Liver (tissue), 3 donors: ENCODE data around the gene PIEZO1.

Experiments used
- FOXA1 ChIP-seq: IDR thresholded peaks from 2 replicates; pipeline ENCODE4 v1.6.1; 2016; ENCODE audit warnings: antibody characterized with exemption
- GABPA ChIP-seq, 2 donors: IDR thresholded peaks in 1 of 2; conservative IDR thresholded peaks in 1 of 2; 2 replicates each; pipeline ENCODE4 v1.6.1; 2016; ENCODE audit warnings: antibody characterized with exemption in 2 of 2, mild to moderate bottlenecking in 1 of 2, moderate library complexity in 1 of 2
- JUND ChIP-seq, 2 donors: IDR thresholded peaks; 2 replicates each; pipeline ENCODE4 v1.6.1; 2016; ENCODE audit warnings: antibody characterized with exemption in 2 of 2
- RAD21 ChIP-seq, 2 donors: IDR thresholded peaks; 2 replicates each; pipeline ENCODE4 v1.6.1; 2016; ENCODE audit warnings: antibody characterized with exemption in 2 of 2, mild to moderate bottlenecking in 2 of 2
- RXRA ChIP-seq, 2 donors: IDR thresholded peaks; 2 replicates each; pipeline ENCODE4 v1.6.1; 2017 to 2018; ENCODE audit warnings: antibody characterized with exemption in 2 of 2, mild to moderate bottlenecking in 1 of 2
- TAF1 ChIP-seq: conservative IDR thresholded peaks from 2 replicates; pipeline ENCODE4 v1.6.1; 2016; ENCODE audit warnings: antibody characterized with exemption, mild to moderate bottlenecking
- YY1 ChIP-seq: IDR thresholded peaks from 2 replicates; pipeline ENCODE4 v1.6.1; 2016; ENCODE audit warnings: antibody characterized with exemption, mild to moderate bottlenecking
- TF ChIP-seq, protein P1 (sequence below): IDR thresholded peaks from 2 replicates; pipeline ENCODE4 v1.6.1; 2016; ENCODE audit warnings: antibody characterized with exemption, mild to moderate bottlenecking
- TF ChIP-seq, protein P2 (sequence below): IDR thresholded peaks from 2 replicates; pipeline ENCODE4 v1.6.1; 2016; ENCODE audit warnings: antibody characterized with exemption
- TF ChIP-seq, protein P3 (sequence below): fragments of 150-350 bp; IDR thresholded peaks from 2 replicates; pipeline ENCODE4 v1.5.1; 2017; ENCODE audit warnings: improper control_type of control experiment, low read depth, low read length; ENCODE audit not compliant: missing input control
- TF ChIP-seq, protein P4 (sequence below): IDR thresholded peaks from 2 replicates; pipeline ENCODE4 v1.6.1; 2016; ENCODE audit warnings: antibody characterized with exemption
- TF ChIP-seq, protein P5 (sequence below): IDR thresholded peaks from 2 replicates; pipeline ENCODE4 v1.6.1; 2016; ENCODE audit warnings: antibody characterized with exemption
- donor health status: healthy.
- donor health status: healthy.

DNA sequence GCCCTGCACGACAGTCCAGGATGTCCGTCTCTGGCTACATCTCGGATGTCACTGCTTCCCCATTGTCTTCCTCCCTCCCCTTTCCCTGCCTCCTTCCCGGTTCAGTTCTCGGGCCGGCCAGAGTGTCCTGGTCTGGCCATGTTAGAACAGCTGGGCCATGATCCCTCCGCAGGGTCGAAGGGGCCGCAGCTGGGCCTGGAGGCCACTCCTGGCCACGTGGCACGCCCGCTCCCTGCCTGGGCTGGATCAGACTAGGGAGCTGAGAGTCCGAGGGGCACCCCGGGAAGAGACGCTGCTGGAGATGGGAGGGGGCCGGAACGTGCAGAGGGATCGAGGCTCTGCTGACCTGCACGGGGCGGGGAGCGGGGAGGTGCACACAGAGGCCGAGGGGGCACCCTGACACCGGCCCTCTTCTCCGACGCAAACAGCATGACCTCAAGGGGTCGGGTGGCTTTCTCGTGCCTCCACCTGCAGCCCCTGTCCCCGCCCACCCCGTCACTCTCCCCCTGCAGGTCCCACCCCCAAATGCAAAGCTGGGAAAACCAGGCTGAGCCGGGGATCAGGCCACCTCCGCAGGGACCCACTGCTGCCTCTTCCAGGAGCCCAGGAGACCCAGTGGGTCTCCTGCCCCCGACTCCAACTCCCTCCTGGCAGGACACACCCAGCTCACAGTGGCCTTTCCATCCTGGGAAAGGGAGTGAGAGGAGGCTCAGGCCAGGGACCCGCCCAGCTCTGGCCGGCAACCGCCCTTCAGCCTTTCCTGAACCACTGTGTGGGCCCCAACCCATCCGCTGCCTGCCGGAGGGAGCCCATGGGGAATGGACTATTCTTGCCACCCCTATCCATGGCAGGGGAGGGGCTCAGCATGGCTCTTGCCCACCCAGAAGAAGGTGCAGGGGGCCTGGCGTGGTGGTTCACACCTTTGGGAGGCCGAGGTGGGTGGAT, 40.2 kb downstream of the PIEZO1 start:
- TF ChIP-seq, protein P1, sequence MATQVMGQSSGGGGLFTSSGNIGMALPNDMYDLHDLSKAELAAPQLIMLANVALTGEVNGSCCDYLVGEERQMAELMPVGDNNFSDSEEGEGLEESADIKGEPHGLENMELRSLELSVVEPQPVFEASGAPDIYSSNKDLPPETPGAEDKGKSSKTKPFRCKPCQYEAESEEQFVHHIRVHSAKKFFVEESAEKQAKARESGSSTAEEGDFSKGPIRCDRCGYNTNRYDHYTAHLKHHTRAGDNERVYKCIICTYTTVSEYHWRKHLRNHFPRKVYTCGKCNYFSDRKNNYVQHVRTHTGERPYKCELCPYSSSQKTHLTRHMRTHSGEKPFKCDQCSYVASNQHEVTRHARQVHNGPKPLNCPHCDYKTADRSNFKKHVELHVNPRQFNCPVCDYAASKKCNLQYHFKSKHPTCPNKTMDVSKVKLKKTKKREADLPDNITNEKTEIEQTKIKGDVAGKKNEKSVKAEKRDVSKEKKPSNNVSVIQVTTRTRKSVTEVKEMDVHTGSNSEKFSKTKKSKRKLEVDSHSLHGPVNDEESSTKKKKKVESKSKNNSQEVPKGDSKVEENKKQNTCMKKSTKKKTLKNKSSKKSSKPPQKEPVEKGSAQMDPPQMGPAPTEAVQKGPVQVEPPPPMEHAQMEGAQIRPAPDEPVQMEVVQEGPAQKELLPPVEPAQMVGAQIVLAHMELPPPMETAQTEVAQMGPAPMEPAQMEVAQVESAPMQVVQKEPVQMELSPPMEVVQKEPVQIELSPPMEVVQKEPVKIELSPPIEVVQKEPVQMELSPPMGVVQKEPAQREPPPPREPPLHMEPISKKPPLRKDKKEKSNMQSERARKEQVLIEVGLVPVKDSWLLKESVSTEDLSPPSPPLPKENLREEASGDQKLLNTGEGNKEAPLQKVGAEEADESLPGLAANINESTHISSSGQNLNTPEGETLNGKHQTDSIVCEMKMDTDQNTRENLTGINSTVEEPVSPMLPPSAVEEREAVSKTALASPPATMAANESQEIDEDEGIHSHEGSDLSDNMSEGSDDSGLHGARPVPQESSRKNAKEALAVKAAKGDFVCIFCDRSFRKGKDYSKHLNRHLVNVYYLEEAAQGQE: no peak
- TF ChIP-seq RXRA (IDR thresholded peaks at IDR 0.05): no peak
- TF ChIP-seq, protein P2, sequence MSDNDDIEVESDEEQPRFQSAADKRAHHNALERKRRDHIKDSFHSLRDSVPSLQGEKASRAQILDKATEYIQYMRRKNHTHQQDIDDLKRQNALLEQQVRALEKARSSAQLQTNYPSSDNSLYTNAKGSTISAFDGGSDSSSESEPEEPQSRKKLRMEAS: no peak
- TF ChIP-seq, protein P3, sequence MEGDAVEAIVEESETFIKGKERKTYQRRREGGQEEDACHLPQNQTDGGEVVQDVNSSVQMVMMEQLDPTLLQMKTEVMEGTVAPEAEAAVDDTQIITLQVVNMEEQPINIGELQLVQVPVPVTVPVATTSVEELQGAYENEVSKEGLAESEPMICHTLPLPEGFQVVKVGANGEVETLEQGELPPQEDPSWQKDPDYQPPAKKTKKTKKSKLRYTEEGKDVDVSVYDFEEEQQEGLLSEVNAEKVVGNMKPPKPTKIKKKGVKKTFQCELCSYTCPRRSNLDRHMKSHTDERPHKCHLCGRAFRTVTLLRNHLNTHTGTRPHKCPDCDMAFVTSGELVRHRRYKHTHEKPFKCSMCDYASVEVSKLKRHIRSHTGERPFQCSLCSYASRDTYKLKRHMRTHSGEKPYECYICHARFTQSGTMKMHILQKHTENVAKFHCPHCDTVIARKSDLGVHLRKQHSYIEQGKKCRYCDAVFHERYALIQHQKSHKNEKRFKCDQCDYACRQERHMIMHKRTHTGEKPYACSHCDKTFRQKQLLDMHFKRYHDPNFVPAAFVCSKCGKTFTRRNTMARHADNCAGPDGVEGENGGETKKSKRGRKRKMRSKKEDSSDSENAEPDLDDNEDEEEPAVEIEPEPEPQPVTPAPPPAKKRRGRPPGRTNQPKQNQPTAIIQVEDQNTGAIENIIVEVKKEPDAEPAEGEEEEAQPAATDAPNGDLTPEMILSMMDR: no peak
- TF ChIP-seq GABPA (IDR thresholded peaks at IDR 0.05 in 1 of 2, conservative IDR thresholded peaks at IDR 0.05 in 1 of 2): no peak
- TF ChIP-seq, protein P4, sequence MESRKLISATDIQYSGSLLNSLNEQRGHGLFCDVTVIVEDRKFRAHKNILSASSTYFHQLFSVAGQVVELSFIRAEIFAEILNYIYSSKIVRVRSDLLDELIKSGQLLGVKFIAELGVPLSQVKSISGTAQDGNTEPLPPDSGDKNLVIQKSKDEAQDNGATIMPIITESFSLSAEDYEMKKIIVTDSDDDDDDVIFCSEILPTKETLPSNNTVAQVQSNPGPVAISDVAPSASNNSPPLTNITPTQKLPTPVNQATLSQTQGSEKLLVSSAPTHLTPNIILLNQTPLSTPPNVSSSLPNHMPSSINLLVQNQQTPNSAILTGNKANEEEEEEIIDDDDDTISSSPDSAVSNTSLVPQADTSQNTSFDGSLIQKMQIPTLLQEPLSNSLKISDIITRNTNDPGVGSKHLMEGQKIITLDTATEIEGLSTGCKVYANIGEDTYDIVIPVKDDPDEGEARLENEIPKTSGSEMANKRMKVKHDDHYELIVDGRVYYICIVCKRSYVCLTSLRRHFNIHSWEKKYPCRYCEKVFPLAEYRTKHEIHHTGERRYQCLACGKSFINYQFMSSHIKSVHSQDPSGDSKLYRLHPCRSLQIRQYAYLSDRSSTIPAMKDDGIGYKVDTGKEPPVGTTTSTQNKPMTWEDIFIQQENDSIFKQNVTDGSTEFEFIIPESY: no peak
- no peak for TF ChIP-seq RAD21 (IDR thresholded peaks at IDR 0.05)
- no peak for TF ChIP-seq TAF1
- TF ChIP-seq, protein P5, sequence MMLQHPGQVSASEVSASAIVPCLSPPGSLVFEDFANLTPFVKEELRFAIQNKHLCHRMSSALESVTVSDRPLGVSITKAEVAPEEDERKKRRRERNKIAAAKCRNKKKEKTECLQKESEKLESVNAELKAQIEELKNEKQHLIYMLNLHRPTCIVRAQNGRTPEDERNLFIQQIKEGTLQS: no peak
- TF ChIP-seq YY1: no peak
- TF ChIP-seq FOXA1: no peak
- no peak for TF ChIP-seq JUND (IDR thresholded peaks at IDR 0.05)
